Neural cell (in vitro differentiated cells): ENCODE measurements around the gene TXNDC2. TPM values are rescaled to one million over a fixed set of nuclear protein-coding genes. Genes with fewer than 3 reads are reported as not detected.

ENCODE experiments used
- H2AFZ ChIP-seq: fragments of 200-600, 300-800 bp; sonication (generic), shearing (Covaris generic); 2 replicates; pipeline ENCODE4 v1.6.0; 2014; ENCODE audit warnings: low read depth, mild to moderate bottlenecking, antibody characterized with exemption, low read length, moderate library complexity
- H3F3A ChIP-seq: fragments of 200-600 bp; shearing (Covaris generic); 2 replicates; pipeline ENCODE4 v1.6.1; 2016; ENCODE audit warnings: mild to moderate bottlenecking, moderate library complexity, mixed read lengths, antibody characterized with exemption, low read length; ENCODE audit not compliant: insufficient read depth, poor library complexity, severe bottlenecking
- H3K27ac ChIP-seq: fragments of 200-600, 300-800 bp; sonication (generic), shearing (Covaris generic); 2 replicates; pipeline ENCODE4 v1.5.1; 2014; ENCODE audit warnings: mild to moderate bottlenecking, low read length, moderate library complexity
- H3K27me3 ChIP-seq: fragments of 300-800, 200-600 bp; sonication (generic), shearing (Covaris generic); 2 replicates; pipeline ENCODE4 v1.6.0; 2014; ENCODE audit warnings: mild to moderate bottlenecking, low read depth, low read length, moderate library complexity; ENCODE audit not compliant: insufficient read depth
- H3K36me3 ChIP-seq: fragments of 300-800, 200-600 bp; sonication (generic), shearing (Covaris generic); 2 replicates; pipeline ENCODE4 v1.5.1; 2014; ENCODE audit warnings: mild to moderate bottlenecking, antibody characterized with exemption, low read length, moderate library complexity; ENCODE audit not compliant: insufficient read depth
- H3K4me2 ChIP-seq: fragments of 300-800, 200-600 bp; sonication (generic), shearing (Covaris generic); 2 replicates; pipeline ENCODE4 v1.6.0; 2014; ENCODE audit warnings: mild to moderate bottlenecking, low read length
- H3K4me3 ChIP-seq: fragments of 300-800, 200-600 bp; sonication (generic), shearing (Covaris generic); 2 replicates; pipeline ENCODE4 v1.5.1; 2014; ENCODE audit warnings: mild to moderate bottlenecking, low read length, moderate library complexity
- H3K79me2 ChIP-seq: fragments of 200-600 bp; shearing (Covaris generic); replicated peaks from 2 replicates; pipeline ENCODE4 v1.6.0; 2014; ENCODE audit warnings: mild to moderate bottlenecking, low read length, moderate library complexity; ENCODE audit not compliant: insufficient read depth
- H3K9ac ChIP-seq: fragments of 300-800, 200-600 bp; sonication (generic), shearing (Covaris generic); 2 replicates; pipeline ENCODE4 v1.6.1; 2016; ENCODE audit warnings: mild to moderate bottlenecking, low read length, mixed read lengths
- H3K9me2 ChIP-seq: fragments of 200-600 bp; shearing (Covaris generic); 2 replicates; pipeline ENCODE4 v1.6.1; 2016; ENCODE audit warnings: mild to moderate bottlenecking, low read length, mixed read lengths; ENCODE audit not compliant: insufficient read depth
- H3K9me3 ChIP-seq: fragments of 200-600, 300-800 bp; sonication (generic), shearing (Covaris generic); 2 replicates; pipeline ENCODE4 v1.6.1; 2016; ENCODE audit warnings: mild to moderate bottlenecking, mixed run types, low read length, moderate library complexity, mixed read lengths
- H4K20me1 ChIP-seq: fragments of 200-600 bp; shearing (Covaris generic); 2 replicates; pipeline ENCODE4 v1.6.1; 2016; ENCODE audit warnings: mild to moderate bottlenecking, mixed run types; ENCODE audit not compliant: insufficient read depth
- CTCF ChIP-seq: fragments of 450-650 bp; IDR thresholded peaks from 2 replicates; pipeline ENCODE4 v1.5.1; 2014; ENCODE audit warnings: antibody characterized with exemption, mild to moderate bottlenecking, moderate library complexity; ENCODE audit not compliant: poor library complexity, severe bottlenecking
- EP300 ChIP-seq: fragments of 450-650 bp; conservative IDR thresholded peaks from 2 replicates; pipeline ENCODE4 v1.6.1; 2014; ENCODE audit warnings: antibody characterized with exemption, mild to moderate bottlenecking, moderate library complexity; ENCODE audit not compliant: poor library complexity, severe bottlenecking
- EZH2 ChIP-seq: fragments of 200-600, 300-800 bp; shearing (Covaris generic), sonication (generic); IDR thresholded peaks from 2 replicates; pipeline ENCODE4 v1.6.1; 2014; ENCODE audit warnings: antibody characterized with exemption, low read length, borderline replicate concordance, mild to moderate bottlenecking; ENCODE audit not compliant: insufficient read depth, poor library complexity, severe bottlenecking
- MXI1 ChIP-seq: fragments of 450-650 bp; conservative IDR thresholded peaks from 2 replicates; pipeline ENCODE4 v1.6.1; 2014; ENCODE audit warnings: antibody characterized with exemption, mild to moderate bottlenecking; ENCODE audit not compliant: poor library complexity, severe bottlenecking
- POLR2AphosphoS5 ChIP-seq: IDR thresholded peaks from 2 replicates; pipeline ENCODE4 v1.6.1; 2012
- RAD21 ChIP-seq: fragments of 450-650 bp; conservative IDR thresholded peaks from 2 replicates; pipeline ENCODE4 v1.6.1; 2014; ENCODE audit warnings: antibody characterized with exemption, mild to moderate bottlenecking, moderate library complexity
- REST ChIP-seq: IDR thresholded peaks from 2 replicates; pipeline ENCODE4 v1.6.1; 2012; ENCODE audit warnings: borderline replicate concordance
- SMC3 ChIP-seq: fragments of 450-650 bp; conservative IDR thresholded peaks from 2 replicates; pipeline ENCODE4 v1.6.1; 2014; ENCODE audit warnings: antibody characterized with exemption, mild to moderate bottlenecking, moderate library complexity; ENCODE audit not compliant: poor library complexity
- TAF1 ChIP-seq: IDR thresholded peaks from 2 replicates; pipeline ENCODE4 v1.6.1; 2012; ENCODE audit warnings: low read depth
- polyA plus RNA-seq: library from polyadenylated mRNA; depleted of rRNA; stranded (reverse); fragments of >200 nt; gene quantifications from 2 replicates; pipeline ENCODE4 v1.2.3, GENCODE V29; 2014

The TXNDC2 gene
- polyA plus RNA-seq, 1 donor from 2014 or later, result 0.41 TPM

GRCh38 chr18:9842448-9842847 lies 43.3 kb upstream of the TXNDC2 start:
- H3K27me3 ChIP-seq, result no peaks in the 10 kb centered on the region

GRCh38 chr18:9845256-9845655 lies 40.5 kb upstream of the TXNDC2 start:
- no peaks in the 10 kb centered on the region for H3K36me3 ChIP-seq
- no peaks in the 10 kb centered on the region for H3K9me2 ChIP-seq
- no peaks in the 10 kb centered on the region for H3K9me3 ChIP-seq
- H4K20me1 ChIP-seq, result no peaks in the 10 kb centered on the region
- no peak overlapping the region for H3K4me2 ChIP-seq
- no peak overlapping the region for H3K4me3 ChIP-seq
- H3K79me2 ChIP-seq, result no peaks in the 10 kb centered on the region
- no peaks in the 10 kb centered on the region for H3K27me3 ChIP-seq
- no peaks in the 10 kb centered on the region for H3F3A ChIP-seq
- no peak overlapping the region for H3K27ac ChIP-seq
- no peak overlapping the region for H3K9ac ChIP-seq
- TF ChIP-seq MXI1 (no peak), SMC3 (no peak)
- no peak overlapping the region for H2AFZ ChIP-seq

More at GRCh38 chr18:9842448-9842847, 43.3 kb upstream of the TXNDC2 start:
- Histone ChIP-seq H3K4me2 (no peak overlapping the region), H3K9me2 (no peaks in the 10 kb centered on the region), H4K20me1 (no peaks in the 10 kb centered on the region), H2AFZ (no peak overlapping the region), H3K27ac (no peak overlapping the region), H3K79me2 (no peaks in the 10 kb centered on the region), H3K9me3 (no peaks in the 10 kb centered on the region), H3F3A (no peaks in the 10 kb centered on the region), H3K36me3 (no peaks in the 10 kb centered on the region), H3K9ac (no peak overlapping the region), H3K4me3 (no peak overlapping the region)
- TF ChIP-seq EP300 (no peak), EZH2 (no peak), POLR2AphosphoS5 (no peak), SMC3 (no peak), CTCF (no peak), MXI1 (no peak), REST (no peak), RAD21 (no peak), TAF1 (no peak)
